GM23338 (cell line): ENCODE measurements around the gene ZFP36. TPM values are rescaled to one million over a fixed set of nuclear protein-coding genes. Genes with fewer than 3 reads are reported as not detected.

Experiments used
- ATAC-seq: fragments of 200-7000 bp; cut with Tn5 transposase; 3 replicates; pipeline ENCODE4 v1.9.1; 2020
- DNase-seq: peaks from one replicate; pipeline ENCODE4 v3.0.0-alpha.2; 2015; ENCODE audit warnings: low spot score
- H2AFZ ChIP-seq: fragments of 200-600 bp; sonication (generic); 2 replicates; pipeline ENCODE4 v1.8.0; 2016; ENCODE audit warnings: antibody characterized with exemption, mild to moderate bottlenecking, moderate library complexity
- H3F3A ChIP-seq: fragments of 200-600 bp; sonication (generic); replicated peaks from 2 replicates; pipeline ENCODE4 v1.8.0; 2017; ENCODE audit warnings: antibody characterized with exemption, mixed run types, low read depth
- H3K27ac ChIP-seq: fragments of 200-600 bp; sonication (generic); 2 replicates; pipeline ENCODE4 v1.6.1; 2016; ENCODE audit warnings: low read depth
- H3K27me3 ChIP-seq: fragments of 200-600 bp; sonication (generic); 2 replicates; pipeline ENCODE4 v1.8.0; 2016; ENCODE audit warnings: mild to moderate bottlenecking, mixed run types, moderate library complexity; ENCODE audit not compliant: insufficient read depth
- H3K36me3 ChIP-seq: fragments of 200-600 bp; sonication (generic); 2 replicates; pipeline ENCODE4 v1.8.0; 2016; ENCODE audit warnings: mild to moderate bottlenecking; ENCODE audit not compliant: insufficient read depth
- H3K4me1 ChIP-seq: fragments of 200-600 bp; sonication (generic); 2 replicates; pipeline ENCODE4 v1.8.0; 2016; ENCODE audit warnings: mild to moderate bottlenecking, moderate library complexity; ENCODE audit not compliant: insufficient read depth
- H3K4me2 ChIP-seq: fragments of 200-600 bp; sonication (generic); 2 replicates; pipeline ENCODE4 v1.7.1; 2017; ENCODE audit warnings: mixed run types
- H3K4me3 ChIP-seq: fragments of 200-600 bp; sonication (generic); 2 replicates; pipeline ENCODE4 v1.6.1; 2016; ENCODE audit warnings: mixed run types
- H3K79me2 ChIP-seq: fragments of 200-600 bp; sonication (generic); replicated peaks from 2 replicates; pipeline ENCODE4 v1.8.0; 2017; ENCODE audit warnings: mild to moderate bottlenecking; ENCODE audit not compliant: insufficient read depth
- H3K9me2 ChIP-seq: fragments of 200-600 bp; sonication (generic); 2 replicates; pipeline ENCODE4 v1.8.0; 2017; ENCODE audit not compliant: insufficient read depth
- H4K20me1 ChIP-seq: fragments of 200-600 bp; sonication (generic); replicated peaks from 2 replicates; pipeline ENCODE4 v1.8.0; 2017; ENCODE audit warnings: mild to moderate bottlenecking; ENCODE audit not compliant: insufficient read depth
- H3K27ac Mint-ChIP-seq: 2 replicates; pipeline ENCODE4 v1.8.0; 2020; ENCODE audit warnings: inconsistent platforms, mild to moderate bottlenecking, moderate library complexity, mixed read lengths
- H3K27me3 Mint-ChIP-seq: 3 replicates; pipeline ENCODE4 v1.8.0; 2022; ENCODE audit warnings: low read depth, mild to moderate bottlenecking, moderate library complexity, mixed read lengths, inconsistent platforms; ENCODE audit not compliant: insufficient read depth, poor library complexity
- H3K36me3 Mint-ChIP-seq: 3 replicates; pipeline ENCODE4 v1.8.0; 2021; ENCODE audit warnings: low read depth, mild to moderate bottlenecking, inconsistent platforms, moderate library complexity, mixed read lengths
- H3K4me1 Mint-ChIP-seq: 3 replicates; pipeline ENCODE4 v1.8.0; 2020; ENCODE audit warnings: mild to moderate bottlenecking, inconsistent platforms, mixed read lengths
- H3K4me3 Mint-ChIP-seq: 3 replicates; pipeline ENCODE4 v1.8.0; 2021; ENCODE audit warnings: moderate library complexity, mild to moderate bottlenecking, inconsistent platforms, mixed read lengths
- H3K9me3 Mint-ChIP-seq: 3 replicates; pipeline ENCODE4 v1.8.0; 2020; ENCODE audit warnings: moderate library complexity, mild to moderate bottlenecking, inconsistent platforms, mixed read lengths
- CTCF ChIP-seq, 2 experiments: fragments of 200-600 bp in 1 of 2; sonication (generic) in 1 of 2; conservative IDR thresholded peaks; 2 replicates each; pipeline versions ENCODE4 v1.5.1 to v1.6.1; 2016 to 2017; ENCODE audit warnings: antibody characterized with exemption in 2 of 2, low read depth in 2 of 2, mild to moderate bottlenecking in 2 of 2, moderate library complexity in 1 of 2
- ETS1 ChIP-seq: IDR thresholded peaks from 2 replicates; pipeline ENCODE4 v1.6.1; 2016; ENCODE audit warnings: antibody characterized with exemption
- EZH2 ChIP-seq: fragments of 200-600 bp; sonication (generic); IDR thresholded peaks from one replicate; pipeline ENCODE4 v1.8.0; 2017; ENCODE audit warnings: antibody characterized with exemption, mild to moderate bottlenecking, low read depth; ENCODE audit not compliant: unreplicated experiment
- EZH2phosphoT487 ChIP-seq: fragments of 200-600 bp; sonication (generic); IDR thresholded peaks from one replicate; pipeline ENCODE4 v1.8.1; 2018; ENCODE audit warnings: antibody characterized with exemption; ENCODE audit not compliant: unreplicated experiment
- JUNB ChIP-seq: IDR thresholded peaks from one replicate; pipeline ENCODE4 v1.6.1; 2016; ENCODE audit warnings: antibody characterized with exemption; ENCODE audit not compliant: unreplicated experiment
- POLR2AphosphoS5 ChIP-seq: IDR thresholded peaks from 2 replicates; pipeline ENCODE4 v1.6.1; 2016; ENCODE audit warnings: antibody characterized with exemption, low read depth
- REST ChIP-seq: IDR thresholded peaks from one replicate; pipeline ENCODE4 v1.6.1; 2018; ENCODE audit warnings: antibody characterized with exemption; ENCODE audit not compliant: unreplicated experiment
- STAT1 ChIP-seq: IDR thresholded peaks from one replicate; pipeline ENCODE4 v1.6.1; 2016; ENCODE audit warnings: antibody characterized with exemption; ENCODE audit not compliant: unreplicated experiment
- ZNF114 ChIP-seq: fragments of 250-450 bp; sonication (Bioruptor Pico); IDR thresholded peaks from 2 replicates; pipeline ENCODE4 v1.5.0; 2020; ENCODE audit warnings: mild to moderate bottlenecking, moderate library complexity
- ZNF331 ChIP-seq: fragments of 250-450 bp; sonication (Bioruptor Pico); IDR thresholded peaks from 2 replicates; pipeline ENCODE4 v1.5.0; 2020; ENCODE audit warnings: low read depth, mild to moderate bottlenecking, moderate library complexity
- polyA plus RNA-seq: library from polyadenylated mRNA; unstranded; fragments of >200 nt; fragmentation: Nextera tagmentation; extraction: Ambion mirVana; gene quantifications from 2 replicates; pipeline ENCODE4 v1.2.1, GENCODE V29; 2016
- total RNA-seq: library from RNA; depleted of rRNA; stranded (reverse); fragments of >200 nt; shearing (Covaris generic); gene quantifications from 2 replicates; pipeline ENCODE4 v1.2.3, GENCODE V29; 2014

The ZFP36 gene
- total and polyA plus RNA-seq, 2 experiments from 2014 or later: 9.5 to 27.5 TPM

GRCh38 chr19:39386557-39386956 is 20.1 kb upstream of the ZFP36 start:
- H3K27ac Mint-ChIP-seq: no peak overlapping the region
- no peak for ATAC-seq
- peaks cover 19% of the 10 kb centered on the region for H4K20me1 ChIP-seq
- no peak for DNase-seq
- H3K4me1 Mint-ChIP-seq: peaks cover 18% of the 10 kb centered on the region
- H3K36me3 Mint-ChIP-seq: peaks cover 71% of the 10 kb centered on the region
- H3K4me3 Mint-ChIP-seq: no peak overlapping the region
- peaks cover 12% of the 10 kb centered on the region for H3K4me1 ChIP-seq
- H3K4me2 ChIP-seq: no peak overlapping the region
- H3K79me2 ChIP-seq: no peaks in the 10 kb centered on the region; the same call in 1 of the 2 replicates
- peaks cover 5% of the 10 kb centered on the region; the same call in 1 of the 2 replicates for H3K36me3 ChIP-seq
- no peaks in the 10 kb centered on the region for H3K27me3 ChIP-seq
- H3K9me2 ChIP-seq: no peaks in the 10 kb centered on the region
- H2AFZ ChIP-seq: no peak overlapping the region
- H3K4me3 ChIP-seq: no peak overlapping the region
- peak overlapping the region; percentile 76; the same call in 1 of the 2 replicates for H3K27ac ChIP-seq
- peaks cover 19% of the 10 kb centered on the region; the same call in 1 of the 2 replicates for H3F3A ChIP-seq
- no peak for TF ChIP-seq REST
- no peak for TF ChIP-seq EZH2
- TF ChIP-seq EZH2phosphoT487: no peak
- TF ChIP-seq JUNB: no peak
- no peak for TF ChIP-seq CTCF (conservative IDR thresholded peaks at IDR 0.05; ENCODE audit: low read depth in 2 of 2)
- TF ChIP-seq ETS1: no peak
- no peak for TF ChIP-seq ZNF331
- no peak for TF ChIP-seq STAT1
- TF ChIP-seq POLR2AphosphoS5: no peak; the same call in 1 of the 2 replicates
- H3K27me3 Mint-ChIP-seq: peaks cover 33% of the 10 kb centered on the region
- peaks cover 2% of the 10 kb centered on the region; the same call in 1 of the 3 replicates for H3K9me3 Mint-ChIP-seq

GRCh38 chr19:39388657-39389056 is 18.0 kb upstream of the ZFP36 start:
- Histone ChIP-seq H3K4me1 (peaks cover 12% of the 10 kb centered on the region), H3K79me2 (peaks cover 13% of the 10 kb centered on the region), H3K27ac (no peak overlapping the region), H3K27me3 (no peaks in the 10 kb centered on the region), H3K4me2 (no peak overlapping the region), H3F3A (peaks cover 20% of the 10 kb centered on the region; the same call in 1 of the 2 replicates), H2AFZ (no peak overlapping the region), H3K4me3 (no peak overlapping the region), H3K36me3 (0 out of 2 replicates have a peak, but pooled peaks cover 5% of the 10 kb centered on the region), H3K9me2 (no peaks in the 10 kb centered on the region), H4K20me1 (peaks cover 17% of the 10 kb centered on the region)
- peaks cover 3% of the 10 kb centered on the region; the same call in 1 of the 3 replicates for H3K9me3 Mint-ChIP-seq
- peak overlapping the region; percentile 39; the same call in 2 of the 3 replicates for H3K4me3 Mint-ChIP-seq
- no peak for ATAC-seq
- H3K36me3 Mint-ChIP-seq: peaks cover 69% of the 10 kb centered on the region
- peaks cover 30% of the 10 kb centered on the region for H3K27me3 Mint-ChIP-seq
- peaks cover 24% of the 10 kb centered on the region for H3K4me1 Mint-ChIP-seq
- no peak overlapping the region for H3K27ac Mint-ChIP-seq
- no peak for DNase-seq
- TF ChIP-seq ZNF114 (CRISPR knock-in tag): no peak
- no peak for TF ChIP-seq REST
- TF ChIP-seq EZH2phosphoT487: no peak
